Lung (tissue), 12 donors: ENCODE data around the gene USP32. TPM values are rescaled to one million over a fixed set of nuclear protein-coding genes. Genes with fewer than 3 reads are reported as not detected.
A peak's percentile ranks its signal among the peaks of the same experiment; 100 is the strongest.

Experiments
- ATAC-seq: fragments of 200-7000 bp; cut with Tn5 transposase; one replicate; pipeline ENCODE4 v1.9.1; 2020; ENCODE audit warnings: moderate number of reproducible peaks; ENCODE audit not compliant: insufficient read depth, low FRiP score
- DNase-seq, 3 donors: peaks; one replicate each; pipeline ENCODE4 v3.0.0-alpha.2; 2013 to 2017
- H3K27ac ChIP-seq, 2 donors: one replicate each; pipeline ENCODE4 v1.5.1; 2013; ENCODE audit warnings: mild to moderate bottlenecking in 2 of 2, moderate library complexity in 2 of 2, control low read depth in 1 of 2, inconsistent platforms in 1 of 2, low read depth in 1 of 2, low read length in 1 of 2
- H3K27me3 ChIP-seq, 3 donors: one replicate each; pipeline ENCODE4 v1.5.1; 2013; ENCODE audit warnings: low read length in 2 of 3; ENCODE audit not compliant: control insufficient read depth in 3 of 3, insufficient read depth in 3 of 3
- H3K36me3 ChIP-seq, 4 donors: one replicate each; pipeline ENCODE4 v1.5.1; 2013; ENCODE audit warnings: low read length in 4 of 4, mild to moderate bottlenecking in 1 of 4, moderate library complexity in 1 of 4; ENCODE audit not compliant: control insufficient read depth in 4 of 4, insufficient read depth in 4 of 4
- H3K4me1 ChIP-seq, 5 donors: one replicate each; pipeline ENCODE4 v1.5.1; 2013; ENCODE audit warnings: low read length in 5 of 5, mild to moderate bottlenecking in 2 of 5, moderate library complexity in 1 of 5; ENCODE audit not compliant: control insufficient read depth in 5 of 5, insufficient read depth in 5 of 5
- H3K4me3 ChIP-seq: one replicate; pipeline ENCODE4 v1.5.1; 2013; ENCODE audit warnings: mild to moderate bottlenecking, control low read depth, moderate library complexity
- H3K9ac ChIP-seq, 2 donors: one replicate each; pipeline ENCODE4 v1.5.1; 2013; ENCODE audit warnings: low read length in 2 of 2, control low read depth in 1 of 2; ENCODE audit not compliant: insufficient read depth in 1 of 2
- H3K9me3 ChIP-seq, 4 donors: one replicate each; pipeline ENCODE4 v1.5.1; 2013; ENCODE audit warnings: low read length in 3 of 4, mild to moderate bottlenecking in 1 of 4, moderate library complexity in 1 of 4; ENCODE audit not compliant: control insufficient read depth in 4 of 4, insufficient read depth in 3 of 4
- WGBS, 2 donors: extraction: QIAGEN DNeasy Blood & Tissue Kit; methylation state at CpG; one replicate each; pipeline ENCODE4 v1.1.7; 2013; 5-methylcytosine and 5-hydroxymethylcytosine counted together
- polyA plus RNA-seq, 2 donors: library from polyadenylated mRNA; stranded (reverse); fragments of 200-250 nt; gene quantifications; one replicate each; pipeline ENCODE4 v1.2.1, GENCODE V29; 2013
- total RNA-seq, 2 donors: library from RNA; depleted of rRNA in 1 of 2; stranded (reverse); fragments of >200 nt in 1 of 2; gene quantifications; one replicate each; pipeline ENCODE4 v1.2.1, GENCODE V29; 2014 to 2021
- TF ChIP-seq, protein P1 (sequence below): IDR thresholded peaks from 2 replicates; pipeline ENCODE4 v1.5.1; 2012; ENCODE audit warnings: mild to moderate bottlenecking; ENCODE audit errors: control extremely low read depth, extremely low read depth
- donor health status: control.
- donor health status: control.
- donor health status: Bipolar disorder and iron deficiency.
- donor health status: healthy.
- donor health status: DM: yes; HTN: yes; CAD: no.

Gene USP32
- total and polyA plus RNA-seq, 4 donors, result 18.2 to 96.6 (median 51.1) TPM

- TF ChIP-seq, protein P1, sequence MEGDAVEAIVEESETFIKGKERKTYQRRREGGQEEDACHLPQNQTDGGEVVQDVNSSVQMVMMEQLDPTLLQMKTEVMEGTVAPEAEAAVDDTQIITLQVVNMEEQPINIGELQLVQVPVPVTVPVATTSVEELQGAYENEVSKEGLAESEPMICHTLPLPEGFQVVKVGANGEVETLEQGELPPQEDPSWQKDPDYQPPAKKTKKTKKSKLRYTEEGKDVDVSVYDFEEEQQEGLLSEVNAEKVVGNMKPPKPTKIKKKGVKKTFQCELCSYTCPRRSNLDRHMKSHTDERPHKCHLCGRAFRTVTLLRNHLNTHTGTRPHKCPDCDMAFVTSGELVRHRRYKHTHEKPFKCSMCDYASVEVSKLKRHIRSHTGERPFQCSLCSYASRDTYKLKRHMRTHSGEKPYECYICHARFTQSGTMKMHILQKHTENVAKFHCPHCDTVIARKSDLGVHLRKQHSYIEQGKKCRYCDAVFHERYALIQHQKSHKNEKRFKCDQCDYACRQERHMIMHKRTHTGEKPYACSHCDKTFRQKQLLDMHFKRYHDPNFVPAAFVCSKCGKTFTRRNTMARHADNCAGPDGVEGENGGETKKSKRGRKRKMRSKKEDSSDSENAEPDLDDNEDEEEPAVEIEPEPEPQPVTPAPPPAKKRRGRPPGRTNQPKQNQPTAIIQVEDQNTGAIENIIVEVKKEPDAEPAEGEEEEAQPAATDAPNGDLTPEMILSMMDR, result no peak
- H3K4me1 ChIP-seq, result peaks cover 0 to 23% (median 5%) of the 10 kb centered on the region in 5 donors
- no peak overlapping the region for H3K9ac ChIP-seq
- peaks cover 0 to 3% (median 0%) of the 10 kb centered on the region in 4 donors for H3K9me3 ChIP-seq
- H3K27ac ChIP-seq, result no peak overlapping the region
- DNase-seq, result peak in 1 of 3 donors; percentile 10
- peaks cover 0 to 57% (median 48%) of the 10 kb centered on the region in 3 donors for H3K27me3 ChIP-seq
- WGBS, 2 donors, result 44 to 49% methylated on average over 17 of the region's 17 CpGs
- no peak for ATAC-seq
- no peaks in the 10 kb centered on the region for H3K36me3 ChIP-seq
- no peak overlapping the region for H3K4me3 ChIP-seq
Measured at GRCh38 chr17:60145006-60145935, 246.7 kb downstream of the USP32 start.

DNA sequence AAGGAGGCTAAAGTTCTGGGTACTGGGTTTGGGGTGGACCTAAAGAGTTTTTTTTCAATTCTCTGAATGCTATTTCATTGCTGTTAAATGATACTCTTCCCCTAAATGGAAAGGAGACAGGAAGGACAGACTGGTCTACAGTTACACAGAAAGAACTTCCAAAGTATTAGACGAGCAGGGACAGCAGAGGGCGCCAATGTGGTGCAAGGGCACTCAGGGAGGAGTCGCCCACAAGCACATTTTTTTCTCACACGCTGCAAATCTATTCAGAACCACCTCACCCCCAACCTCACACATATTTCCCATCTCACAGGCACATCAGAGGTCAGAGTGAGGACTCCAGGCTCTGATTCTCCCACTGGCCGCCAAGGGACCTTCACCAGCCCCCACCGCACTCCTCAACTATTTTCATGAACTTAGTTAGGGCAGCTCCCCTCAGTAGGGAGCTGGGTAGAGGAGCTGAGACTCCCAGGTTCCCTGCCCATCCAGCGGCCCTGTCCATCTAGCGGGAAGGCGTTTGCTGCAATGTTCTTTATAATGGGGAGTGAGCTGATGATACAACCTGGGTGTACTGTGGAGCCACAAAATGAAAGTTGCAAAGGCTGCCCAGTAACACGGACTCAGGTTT is 248.9 kb downstream of the USP32 start:
- Histone ChIP-seq H3K9ac (no peak overlapping the region), H3K36me3 (no peaks in the 10 kb centered on the region), H3K4me3 (no peak overlapping the region), H3K9me3 (peaks cover 0 to 3% (median 0%) of the 10 kb centered on the region in 4 donors), H3K27me3 (peaks cover 0 to 59% (median 58%) of the 10 kb centered on the region in 3 donors), H3K4me1 (peaks cover 0 to 31% (median 5%) of the 10 kb centered on the region in 5 donors), H3K27ac (peak overlapping the region in 1 of 2 donors; percentile 48)
- DNase-seq, result peak; percentile 81 to 87 (median 87)
- no peak for ATAC-seq
- TF ChIP-seq, protein P1, result peak; percentile 83
- 5 to 7% methylated on average over 10 of the region's 10 CpGs for WGBS, 2 donors

GRCh38 chr17:60141111-60142018 is 250.6 kb downstream of the USP32 start:
- no peak overlapping the region for H3K4me3 ChIP-seq
- ATAC-seq, result no peak
- TF ChIP-seq, protein P1, result no peak
- peaks cover 0 to 65% (median 61%) of the 10 kb centered on the region in 3 donors for H3K27me3 ChIP-seq
- peaks cover 0 to 31% (median 5%) of the 10 kb centered on the region in 5 donors for H3K4me1 ChIP-seq
- H3K36me3 ChIP-seq, result no peaks in the 10 kb centered on the region
- H3K9me3 ChIP-seq, result peaks cover 0 to 3% (median 0%) of the 10 kb centered on the region in 4 donors
- no peak overlapping the region for H3K27ac ChIP-seq
- H3K9ac ChIP-seq, result no peak overlapping the region
- DNase-seq, result no peak
- 8 to 13% methylated on average over 52 of the region's 52 CpGs for WGBS, 2 donors
